Ascending aorta (tissue), 2 donors: ENCODE data around the gene HAUS3. TPM values are rescaled to one million over a fixed set of nuclear protein-coding genes. Genes with fewer than 3 reads are reported as not detected.

ENCODE experiments used
- DNase-seq, 2 donors: peaks; one replicate each; pipeline ENCODE4 v3.0.0-alpha.2; 2019; ENCODE audit warnings: low spot score in 2 of 2
- H3K27ac ChIP-seq, 2 donors: fragments of 200-600 bp; sonication (generic); one replicate each; pipeline ENCODE4 v1.5.1; 2016 to 2017; ENCODE audit warnings: mild to moderate bottlenecking in 1 of 2
- H3K27me3 ChIP-seq: fragments of 200-600 bp; sonication (generic); one replicate; pipeline ENCODE4 v1.5.1; 2017
- H3K36me3 ChIP-seq, 2 donors: fragments of 200-600 bp; sonication (generic); one replicate each; pipeline ENCODE4 v1.5.1; 2016
- H3K4me1 ChIP-seq, 2 donors: fragments of 200-600 bp; sonication (generic); one replicate each; pipeline ENCODE4 v1.5.1; 2016 to 2017; ENCODE audit warnings: mild to moderate bottlenecking in 1 of 2
- H3K4me3 ChIP-seq, 2 donors: fragments of 200-600 bp; sonication (generic); one replicate each; pipeline ENCODE4 v1.5.1; 2016 to 2017; ENCODE audit warnings: mild to moderate bottlenecking in 1 of 2
- H3K9me3 ChIP-seq, 2 donors: fragments of 200-600 bp; sonication (generic); one replicate each; pipeline ENCODE4 v1.5.1; 2016
- intact Hi-C: fragments of 100-400 bp; cut with DNase I; formaldehyde crosslinking; loops from one replicate; pipeline ENCODE4 v1.15.1; 2023
- total RNA-seq: library from RNA; depleted of rRNA; stranded (reverse); fragments of >200 nt; gene quantifications from one replicate; pipeline ENCODE4 v1.1.0, GENCODE V29; 2016
- TF ChIP-seq, protein P1 (sequence below), 3 experiments: fragments of 200-600 bp in 2 of 3; fragments of 450-650 bp in 1 of 3; sonication (generic) in 2 of 3; IDR thresholded peaks; one replicate each; pipeline ENCODE4 v1.5.1; 2016 to 2019; ENCODE audit warnings: antibody characterized with exemption in 3 of 3, mild to moderate bottlenecking in 1 of 3, moderate library complexity in 1 of 3

HAUS3 gene
- total RNA-seq, 1 donor from 2014 or later: 9.0 TPM

GRCh38 chr4:2273657-2274319, 31.9 kb upstream of the HAUS3 start:
- intact Hi-C loops: no loop called here
- DNase-seq: no peak
- H3K9me3 ChIP-seq: no peaks in the 10 kb centered on the region

DNA sequence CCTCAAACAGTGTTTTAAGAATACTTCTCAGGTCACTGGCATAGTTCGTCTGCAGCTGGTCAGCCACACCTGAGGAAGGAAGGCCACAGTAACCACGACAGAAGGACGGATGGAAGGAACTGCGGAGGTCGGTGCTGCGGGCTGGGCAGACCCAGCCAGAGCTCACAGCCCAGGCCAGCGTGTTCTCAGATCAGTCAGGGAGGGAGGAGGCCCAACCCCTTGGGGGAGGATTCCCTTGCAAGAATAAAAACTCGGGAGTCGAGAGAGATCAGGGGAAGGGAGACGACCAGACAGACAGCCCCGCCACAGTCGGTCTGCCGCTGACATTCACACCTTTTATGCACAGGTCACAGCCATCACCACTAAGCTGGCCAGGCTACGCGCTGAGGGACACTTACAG, 31.3 kb upstream of the HAUS3 start:
- no peak for DNase-seq
- Histone ChIP-seq H3K9me3 (no peaks in the 10 kb centered on the region), H3K27ac (no peak overlapping the region), H3K27me3 (no peaks in the 10 kb centered on the region), H3K4me1 (no peaks in the 10 kb centered on the region), H3K4me3 (no peak overlapping the region), H3K36me3 (no peaks in the 10 kb centered on the region)
- TF ChIP-seq, protein P1, sequence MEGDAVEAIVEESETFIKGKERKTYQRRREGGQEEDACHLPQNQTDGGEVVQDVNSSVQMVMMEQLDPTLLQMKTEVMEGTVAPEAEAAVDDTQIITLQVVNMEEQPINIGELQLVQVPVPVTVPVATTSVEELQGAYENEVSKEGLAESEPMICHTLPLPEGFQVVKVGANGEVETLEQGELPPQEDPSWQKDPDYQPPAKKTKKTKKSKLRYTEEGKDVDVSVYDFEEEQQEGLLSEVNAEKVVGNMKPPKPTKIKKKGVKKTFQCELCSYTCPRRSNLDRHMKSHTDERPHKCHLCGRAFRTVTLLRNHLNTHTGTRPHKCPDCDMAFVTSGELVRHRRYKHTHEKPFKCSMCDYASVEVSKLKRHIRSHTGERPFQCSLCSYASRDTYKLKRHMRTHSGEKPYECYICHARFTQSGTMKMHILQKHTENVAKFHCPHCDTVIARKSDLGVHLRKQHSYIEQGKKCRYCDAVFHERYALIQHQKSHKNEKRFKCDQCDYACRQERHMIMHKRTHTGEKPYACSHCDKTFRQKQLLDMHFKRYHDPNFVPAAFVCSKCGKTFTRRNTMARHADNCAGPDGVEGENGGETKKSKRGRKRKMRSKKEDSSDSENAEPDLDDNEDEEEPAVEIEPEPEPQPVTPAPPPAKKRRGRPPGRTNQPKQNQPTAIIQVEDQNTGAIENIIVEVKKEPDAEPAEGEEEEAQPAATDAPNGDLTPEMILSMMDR (IDR thresholded peaks at IDR 0.05): no peak
- intact Hi-C loops: no loop called here

More at GRCh38 chr4:2273657-2274319, 31.9 kb upstream of the HAUS3 start:
- Histone ChIP-seq H3K27me3 (no peaks in the 10 kb centered on the region), H3K36me3 (no peaks in the 10 kb centered on the region), H3K4me1 (no peaks in the 10 kb centered on the region), H3K4me3 (no peak overlapping the region), H3K27ac (no peak overlapping the region)
- TF ChIP-seq, protein P1 (IDR thresholded peaks at IDR 0.05): no peak

GRCh38 chr4:2272828-2273120, 30.9 kb upstream of the HAUS3 start:
- intact Hi-C loops: no loop called here
- H3K36me3 ChIP-seq: no peaks in the 10 kb centered on the region

GRCh38 chr4:2272026-2272827, 30.3 kb upstream of the HAUS3 start:
- TF ChIP-seq, protein P1 (IDR thresholded peaks at IDR 0.05): no peak
- Histone ChIP-seq H3K36me3 (no peaks in the 10 kb centered on the region), H3K9me3 (no peaks in the 10 kb centered on the region), H3K27me3 (no peaks in the 10 kb centered on the region), H3K27ac (no peak overlapping the region), H3K4me1 (no peaks in the 10 kb centered on the region), H3K4me3 (no peak overlapping the region)
- DNase-seq: no peak
- intact Hi-C loops: no loop called here

More at GRCh38 chr4:2272828-2273120, 30.9 kb upstream of the HAUS3 start:
- no peaks in the 10 kb centered on the region for H3K9me3 ChIP-seq
- no peaks in the 10 kb centered on the region for H3K27me3 ChIP-seq
- no peak overlapping the region for H3K27ac ChIP-seq
- H3K4me3 ChIP-seq: no peak overlapping the region
- DNase-seq: no peak
- no peaks in the 10 kb centered on the region for H3K4me1 ChIP-seq
- TF ChIP-seq, protein P1 (IDR thresholded peaks at IDR 0.05): no peak

- H3K4me3 ChIP-seq: no peak overlapping the region
- DNase-seq: no peak
- TF ChIP-seq, protein P1 (IDR thresholded peaks at IDR 0.05): no peak
- H3K4me1 ChIP-seq: peaks cover 0 to 3% of the 10 kb centered on the region in 2 donors
- intact Hi-C loops: no loop called here
- H3K27me3 ChIP-seq: no peaks in the 10 kb centered on the region
- H3K9me3 ChIP-seq: no peaks in the 10 kb centered on the region
- no peak overlapping the region for H3K27ac ChIP-seq
- H3K36me3 ChIP-seq: no peaks in the 10 kb centered on the region
Measured at GRCh38 chr4:2271279-2272025, 29.5 kb upstream of the HAUS3 start.
